GM12892 (cell line): ENCODE measurements around the gene OTUD1.

Source experiments
- POLR2A ChIP-seq: IDR thresholded peaks from 2 replicates; pipeline ENCODE4 v1.6.1; 2011; ENCODE audit warnings: low read depth, low read length, control low read depth
- POLR2AphosphoS5 ChIP-seq: IDR thresholded peaks from 2 replicates; pipeline ENCODE4 v1.6.1; 2011; ENCODE audit warnings: low read depth, low read length, control low read depth

DNA sequence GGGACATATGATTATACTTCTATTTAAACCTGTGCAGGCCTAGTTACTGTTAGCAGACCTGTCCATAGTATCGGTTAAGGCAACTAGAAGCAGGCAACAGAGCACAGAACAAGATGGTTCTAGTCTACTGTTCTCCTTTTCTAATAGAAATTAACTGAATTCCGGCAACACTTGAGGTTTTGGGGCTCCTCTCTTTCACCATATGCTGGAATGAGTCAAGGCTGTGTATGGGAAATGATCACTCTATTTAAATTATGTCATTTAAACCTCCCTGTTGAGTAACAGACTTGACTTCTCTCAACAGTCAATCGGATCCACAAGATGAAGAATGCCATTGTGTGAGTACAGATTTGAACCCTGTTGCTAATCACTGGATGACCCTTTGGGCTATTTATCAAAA lies 6.2 kb upstream of the OTUD1 start:
- TF ChIP-seq POLR2A: no peak
- no peak for TF ChIP-seq POLR2AphosphoS5
